HepG2 (cell line): Measurements from ENCODE around the gene TPST1. TPM values are rescaled to one million over a fixed set of nuclear protein-coding genes. Genes with fewer than 3 reads are reported as not detected.

Experiments
- ARID4A ChIP-seq: sonication (generic); formaldehyde crosslinking; IDR thresholded peaks from 2 replicates; pipeline ENCODE4 v1.5.0; 2020; ENCODE audit warnings: mild to moderate bottlenecking, missing genetic modification reagents, borderline replicate concordance
- MAFF ChIP-seq: IDR thresholded peaks from 2 replicates; pipeline ENCODE4 v1.6.1; 2011; ENCODE audit warnings: low read depth, low read length, improper control_type of control experiment
- SOX5 ChIP-seq: IDR thresholded peaks from 2 replicates; pipeline ENCODE4 v1.6.1; 2016; ENCODE audit warnings: borderline replicate concordance
- STAG1 ChIP-seq: sonication (generic); formaldehyde crosslinking; IDR thresholded peaks from 2 replicates; pipeline ENCODE4 v1.4.0; 2020; ENCODE audit warnings: missing genetic modification reagents
- TSC22D2 ChIP-seq: sonication (generic); formaldehyde crosslinking; IDR thresholded peaks from 2 replicates; pipeline ENCODE4 v1.5.1; 2020; ENCODE audit warnings: missing genetic modification reagents, mild to moderate bottlenecking, borderline replicate concordance
- ZNF318 ChIP-seq: sonication (generic); formaldehyde crosslinking; IDR thresholded peaks from 2 replicates; pipeline ENCODE4 v1.4.0; 2020; ENCODE audit warnings: mild to moderate bottlenecking, missing genetic modification reagents
- ZNF543 ChIP-seq: sonication (generic); formaldehyde crosslinking; IDR thresholded peaks from 2 replicates; pipeline ENCODE4 v1.4.0; 2020; ENCODE audit warnings: mild to moderate bottlenecking, missing genetic modification reagents
- ZNF574 ChIP-seq: sonication (generic); formaldehyde crosslinking; IDR thresholded peaks from 2 replicates; pipeline ENCODE4 v1.4.0; 2020; ENCODE audit warnings: missing genetic modification reagents
- polyA plus RNA-seq, 8 experiments: library from polyadenylated mRNA; depleted of rRNA in 3 of 8; stranded (reverse) in 7 of 8; unstranded in 1 of 8; fragments of >200 nt; fragmentation: Illumina TruSeq in 4 of 8; extraction: Trizol in 4 of 8; gene quantifications; 2 replicates each; pipeline versions ENCODE4 v1.2.1 to v1.2.3, GENCODE V29; 2011 to 2016; ENCODE audit warnings: low read depth in 4 of 8, missing spikeins in 1 of 8, mixed read lengths in 1 of 8; ENCODE audit not compliant: insufficient read depth in 1 of 8
- total RNA-seq, 5 experiments: library from RNA; depleted of rRNA; stranded (reverse); fragments of >200 nt; fragmentation: Illumina TruSeq; extraction: Trizol; gene quantifications; 2 replicates each; pipeline ENCODE4 v1.2.3, GENCODE V29; 2016; ENCODE audit warnings: low read depth in 1 of 5

Gene TPST1
- total and polyA plus RNA-seq, 2 of the 13 experiments (the other 11 are each of a cell fraction or from before 2014, with no cell fraction given) = 24.3 to 34.1 TPM

- TF ChIP-seq ZNF574 (CRISPR knock-in tag) (peak; percentile 38; the same call in 1 of the 2 replicates), ZNF543 (CRISPR knock-in tag) (no peak), SOX5 (no peak), TSC22D2 (CRISPR knock-in tag) (no peak), ZNF318 (CRISPR knock-in tag) (no peak), STAG1 (CRISPR knock-in tag) (0 out of 2 replicates have a peak, but pooled peaks have one; percentile 20), MAFF (no peak), ARID4A (CRISPR knock-in tag) (no peak)
These were observed 34.6 kb upstream of the TPST1 start (continued) for GRCh38 chr7:66170309-66171231.
